GM12873 (cell line): ENCODE data around the gene RCN2.

Experiments
- TF ChIP-seq, protein P1 (sequence below): IDR thresholded peaks from 2 replicates; pipeline ENCODE4 v1.5.1; 2012; ENCODE audit warnings: low read depth, mild to moderate bottlenecking, moderate library complexity, low read length, control low read depth; ENCODE audit not compliant: insufficient read depth; ENCODE audit errors: missing control alignments

The RCN2 gene

DNA sequence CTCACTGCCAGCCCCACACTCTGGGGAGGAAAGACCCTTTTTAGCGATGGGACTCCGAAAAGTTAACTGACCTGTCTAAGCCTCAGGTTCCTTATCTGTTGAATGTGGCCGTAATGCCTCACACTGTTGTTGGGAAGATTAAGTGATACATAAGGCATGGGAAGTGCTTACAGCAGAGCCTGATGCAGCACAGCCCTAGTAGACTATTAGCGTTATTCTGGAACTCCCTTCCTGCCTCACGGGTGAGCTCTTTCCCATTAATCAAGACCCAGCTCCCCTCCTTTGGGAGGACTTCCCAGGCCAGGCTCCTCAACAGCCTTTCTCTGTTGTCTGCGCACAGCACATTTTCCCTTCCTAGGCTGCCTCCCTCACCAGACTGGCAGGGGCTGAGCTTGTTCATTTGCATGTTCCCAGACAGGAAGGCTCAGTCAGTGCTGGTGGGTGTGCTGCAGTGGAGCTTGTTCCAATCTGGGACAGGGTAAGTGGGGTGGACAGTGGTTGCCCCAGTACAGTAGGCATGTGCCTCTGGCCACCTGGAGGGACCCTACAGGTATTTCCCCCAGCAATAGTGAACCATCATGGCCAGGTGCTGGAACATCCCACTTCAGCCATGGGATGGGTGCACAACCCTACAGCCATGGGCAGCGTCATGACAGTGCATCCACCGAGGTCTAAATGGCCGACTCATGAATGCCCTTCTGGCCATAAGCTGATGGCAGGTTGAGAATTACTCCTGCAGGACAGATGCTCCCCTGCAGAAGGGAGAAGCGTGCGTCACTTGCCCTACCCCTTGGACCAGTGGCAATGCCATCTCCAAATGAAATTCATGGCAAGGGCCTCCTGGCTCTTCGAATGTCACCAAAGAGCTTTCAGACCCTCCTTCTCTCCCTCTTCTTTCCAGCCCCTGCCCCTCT lies 57.6 kb downstream of the RCN2 start:
- TF ChIP-seq, protein P1, sequence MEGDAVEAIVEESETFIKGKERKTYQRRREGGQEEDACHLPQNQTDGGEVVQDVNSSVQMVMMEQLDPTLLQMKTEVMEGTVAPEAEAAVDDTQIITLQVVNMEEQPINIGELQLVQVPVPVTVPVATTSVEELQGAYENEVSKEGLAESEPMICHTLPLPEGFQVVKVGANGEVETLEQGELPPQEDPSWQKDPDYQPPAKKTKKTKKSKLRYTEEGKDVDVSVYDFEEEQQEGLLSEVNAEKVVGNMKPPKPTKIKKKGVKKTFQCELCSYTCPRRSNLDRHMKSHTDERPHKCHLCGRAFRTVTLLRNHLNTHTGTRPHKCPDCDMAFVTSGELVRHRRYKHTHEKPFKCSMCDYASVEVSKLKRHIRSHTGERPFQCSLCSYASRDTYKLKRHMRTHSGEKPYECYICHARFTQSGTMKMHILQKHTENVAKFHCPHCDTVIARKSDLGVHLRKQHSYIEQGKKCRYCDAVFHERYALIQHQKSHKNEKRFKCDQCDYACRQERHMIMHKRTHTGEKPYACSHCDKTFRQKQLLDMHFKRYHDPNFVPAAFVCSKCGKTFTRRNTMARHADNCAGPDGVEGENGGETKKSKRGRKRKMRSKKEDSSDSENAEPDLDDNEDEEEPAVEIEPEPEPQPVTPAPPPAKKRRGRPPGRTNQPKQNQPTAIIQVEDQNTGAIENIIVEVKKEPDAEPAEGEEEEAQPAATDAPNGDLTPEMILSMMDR = no peak

DNA sequence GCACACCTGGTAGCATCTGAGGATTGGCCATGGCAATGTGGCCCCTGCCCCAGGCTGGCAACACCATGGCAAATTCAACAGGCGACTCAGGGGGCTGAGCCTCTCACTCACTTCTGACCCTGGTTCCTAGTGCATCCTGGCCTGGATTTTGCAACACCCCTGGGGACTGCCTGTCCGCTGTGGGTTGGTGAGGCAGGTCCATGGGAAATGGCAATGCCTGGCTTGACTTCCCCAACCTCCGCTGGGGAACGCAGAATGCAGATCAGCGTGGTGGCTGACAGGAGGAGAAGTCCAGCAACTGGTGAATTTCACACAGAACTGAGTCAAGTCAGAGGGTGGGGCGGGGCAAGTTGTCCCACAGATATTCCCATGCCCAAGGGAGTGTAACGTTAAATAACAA lies 59.5 kb downstream of the RCN2 start:
- TF ChIP-seq, protein P1 = no peak

DNA sequence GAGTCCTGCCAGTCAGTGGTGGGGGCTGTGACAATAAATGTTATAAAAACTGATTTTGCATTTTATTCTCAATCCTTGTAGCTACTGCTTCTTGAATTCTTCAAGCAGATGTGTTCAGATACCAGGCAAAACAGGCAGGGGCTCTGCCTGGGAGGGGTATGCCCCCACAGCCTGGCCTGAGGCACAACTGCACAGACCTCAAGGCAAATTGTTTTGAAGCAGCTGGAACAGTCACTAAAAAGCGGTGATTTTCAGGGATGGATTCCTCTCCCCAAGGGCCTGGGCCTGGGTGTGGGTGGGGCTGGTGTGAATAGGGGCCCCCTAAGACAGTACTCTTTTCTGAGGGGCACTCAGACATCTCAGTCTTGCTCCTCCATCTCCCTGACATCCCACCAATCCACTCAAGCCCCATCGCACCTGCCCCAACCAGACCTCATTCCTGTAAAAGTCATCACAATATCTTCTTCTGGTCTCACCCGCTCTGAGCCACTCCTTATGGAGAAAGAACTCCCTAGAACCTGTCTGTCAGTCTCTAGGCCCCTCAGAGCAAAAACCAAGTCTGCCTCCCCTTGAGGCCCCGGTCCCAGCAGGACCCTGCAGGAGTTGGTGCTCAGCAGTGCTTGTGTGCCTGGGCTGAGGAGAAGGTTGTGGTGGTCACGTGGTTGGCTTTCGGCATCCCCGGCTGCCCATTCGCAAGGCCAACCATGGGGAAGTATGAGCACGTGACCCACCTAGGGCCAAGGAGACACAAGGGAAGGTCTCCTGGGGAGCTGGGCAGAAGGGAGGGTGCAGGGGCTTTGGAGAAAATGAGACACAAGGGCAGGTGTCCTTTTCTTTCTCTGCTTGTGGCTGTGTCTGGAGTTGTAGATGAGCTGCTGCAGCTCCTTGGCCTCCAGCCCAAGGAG lies 60.4 kb downstream of the RCN2 start:
- TF ChIP-seq, protein P1 = no peak

DNA sequence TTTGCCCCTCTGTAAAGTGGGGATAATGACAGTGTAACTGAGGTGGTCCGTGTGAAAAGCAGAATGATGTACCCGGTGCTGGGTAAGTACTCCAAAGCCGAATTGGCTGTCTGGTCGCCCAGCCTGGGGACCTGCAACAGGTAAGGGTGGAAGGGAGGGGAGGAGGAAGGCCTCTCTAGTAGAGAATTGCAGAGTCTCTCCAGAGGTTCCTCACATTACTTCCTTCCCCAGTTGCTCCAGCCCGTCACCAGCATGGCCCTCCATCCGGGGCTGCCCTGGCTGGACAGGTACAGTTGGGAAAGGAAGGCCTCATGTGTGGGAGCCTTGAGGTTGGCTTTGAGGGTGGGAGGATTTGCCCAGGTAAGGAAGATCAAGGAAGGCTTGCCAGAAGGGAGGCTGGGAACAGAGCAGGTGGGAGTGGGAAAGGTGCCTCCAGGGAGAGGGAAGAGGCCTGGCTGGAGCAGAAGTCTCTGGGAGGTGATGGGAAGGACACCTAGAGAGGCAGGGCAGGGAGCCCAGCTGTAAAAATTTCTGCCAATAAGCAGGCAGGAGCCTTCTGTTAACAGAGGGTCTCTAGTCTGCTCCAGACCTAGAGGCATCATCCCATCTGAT lies 61.7 kb downstream of the RCN2 start:
- TF ChIP-seq, protein P1 = no peak

DNA sequence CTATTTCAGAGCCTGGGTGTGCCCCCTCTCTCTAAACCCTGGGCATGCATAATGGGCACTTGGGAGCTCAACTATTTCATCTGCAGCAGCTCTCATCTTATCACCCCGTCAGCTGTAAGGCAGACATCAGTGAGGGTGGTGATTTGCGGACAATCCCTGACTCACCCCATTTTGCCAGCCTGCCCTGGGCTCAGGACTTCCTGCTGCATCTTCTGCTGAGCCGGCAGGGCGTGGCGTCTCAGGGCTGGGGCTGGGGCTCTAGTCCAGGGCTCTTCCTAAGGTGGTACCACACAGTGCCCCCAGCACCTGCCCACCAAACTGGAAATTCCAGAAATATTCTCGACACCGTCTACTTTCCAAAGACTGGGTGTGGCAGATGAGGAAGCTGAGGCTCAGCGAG lies 62.5 kb downstream of the RCN2 start:
- TF ChIP-seq, protein P1 = no peak

DNA sequence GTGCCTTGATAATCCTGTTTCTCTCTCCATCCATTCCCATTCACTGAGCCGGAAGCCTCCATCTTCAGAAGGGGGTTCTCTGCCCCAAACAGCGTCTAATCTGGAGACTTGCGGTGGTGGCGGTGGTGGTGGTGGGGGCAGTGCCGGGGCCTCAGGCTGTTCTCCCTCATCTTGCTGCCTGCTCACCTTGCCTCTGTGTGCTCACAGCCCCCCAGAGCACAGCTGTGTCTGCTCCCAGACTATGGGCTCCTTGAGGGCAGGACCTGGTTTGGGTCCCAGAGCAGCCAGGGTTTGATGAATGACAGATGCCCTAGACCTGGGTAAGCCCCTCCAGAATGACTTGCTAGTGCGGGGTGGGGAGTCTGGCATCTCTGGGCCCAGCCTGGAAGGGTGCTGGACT lies 62.9 kb downstream of the RCN2 start:
- TF ChIP-seq, protein P1 = no peak
